HepG2 (cell line): Measurements from ENCODE around the gene SS18L1. TPM values are rescaled to one million over a fixed set of nuclear protein-coding genes. Genes with fewer than 3 reads are reported as not detected.

Source experiments
- BRCA1 ChIP-seq: sonication (generic); formaldehyde crosslinking; IDR thresholded peaks from 2 replicates; pipeline ENCODE4 v1.4.0; 2020; ENCODE audit warnings: missing genetic modification reagents
- CCDC6 ChIP-seq: sonication (generic); formaldehyde crosslinking; IDR thresholded peaks from 2 replicates; pipeline ENCODE4 v1.8.1; 2022; ENCODE audit warnings: mild to moderate bottlenecking, missing genetic modification reagents, moderate library complexity
- FOXC1 ChIP-seq: sonication (generic); formaldehyde crosslinking; IDR thresholded peaks from 2 replicates; pipeline ENCODE4 v1.8.0; 2022; ENCODE audit warnings: mild to moderate bottlenecking, missing genetic modification reagents, borderline replicate concordance
- HNRNPK ChIP-seq: fragments of 200-400 bp; formaldehyde crosslinking; IDR thresholded peaks from 2 replicates; pipeline ENCODE4 v1.6.1; 2018; ENCODE audit warnings: low read length, low read depth, moderate library complexity, mild to moderate bottlenecking; ENCODE audit not compliant: poor library complexity, severe bottlenecking
- HOXA3 ChIP-seq: sonication (generic); formaldehyde crosslinking; IDR thresholded peaks from 2 replicates; pipeline ENCODE4 v1.5.0; 2020; ENCODE audit warnings: missing genetic modification reagents
- LBX2 ChIP-seq: sonication (generic); formaldehyde crosslinking; IDR thresholded peaks from 2 replicates; pipeline ENCODE4 v1.5.0; 2020; ENCODE audit warnings: missing genetic modification reagents, mild to moderate bottlenecking, borderline replicate concordance
- MAZ ChIP-seq, 2 experiments: sonication (generic) in 1 of 2; formaldehyde crosslinking in 1 of 2; IDR thresholded peaks; 2 replicates each; pipeline versions ENCODE4 v1.5.0 to v1.6.1; 2012 to 2020; ENCODE audit warnings: low read depth in 2 of 2, mild to moderate bottlenecking in 2 of 2, borderline replicate concordance in 1 of 2, improper control_type of control experiment in 1 of 2, low read length in 1 of 2, missing genetic modification reagents in 1 of 2, moderate library complexity in 1 of 2
- NR2F1 ChIP-seq, 2 experiments: fragments of 450-650 bp in 1 of 2; formaldehyde crosslinking in 1 of 2; IDR thresholded peaks; 2 replicates each; pipeline versions ENCODE4 v1.5.0 to v1.6.1; 2016 to 2020; ENCODE audit warnings: mild to moderate bottlenecking in 1 of 2, missing compliant biosample characterization in 1 of 2, missing genetic modification reagents in 1 of 2, moderate library complexity in 1 of 2
- NR3C1 ChIP-seq: sonication (generic); formaldehyde crosslinking; IDR thresholded peaks from 2 replicates; pipeline ENCODE4 v1.4.0; 2020; ENCODE audit warnings: missing genetic modification reagents
- POLR2G ChIP-seq: fragments of 200-400 bp; formaldehyde crosslinking; IDR thresholded peaks from 2 replicates; pipeline ENCODE4 v1.6.1; 2018; ENCODE audit warnings: mild to moderate bottlenecking, low read depth, low read length, moderate library complexity
- PPARG ChIP-seq: conservative IDR thresholded peaks from 2 replicates; pipeline ENCODE4 v1.6.1; 2016; ENCODE audit warnings: missing biosample characterization, missing genetic modification reagents
- SALL2 ChIP-seq: sonication (generic); formaldehyde crosslinking; IDR thresholded peaks from 2 replicates; pipeline ENCODE4 v1.8.1; 2023; ENCODE audit warnings: mild to moderate bottlenecking, missing genetic modification reagents, inconsistent platforms
- SIX4 ChIP-seq: sonication (generic); formaldehyde crosslinking; IDR thresholded peaks from 2 replicates; pipeline ENCODE4 v1.4.0; 2020; ENCODE audit warnings: missing genetic modification reagents
- SRSF1 ChIP-seq: fragments of 200-400 bp; formaldehyde crosslinking; optimal IDR thresholded peaks from 2 replicates; pipeline ENCODE3; 2017; ENCODE audit warnings: mild to moderate bottlenecking, low read depth, low read length, moderate library complexity
- STAG1 ChIP-seq: sonication (generic); formaldehyde crosslinking; IDR thresholded peaks from 2 replicates; pipeline ENCODE4 v1.4.0; 2020; ENCODE audit warnings: missing genetic modification reagents
- THRA ChIP-seq: sonication (generic); formaldehyde crosslinking; IDR thresholded peaks from 2 replicates; pipeline ENCODE4 v1.4.0; 2020; ENCODE audit warnings: missing genetic modification reagents, borderline replicate concordance
- ZKSCAN5 ChIP-seq: sonication (generic); formaldehyde crosslinking; IDR thresholded peaks from 2 replicates; pipeline ENCODE4 v1.5.1; 2020; ENCODE audit warnings: mild to moderate bottlenecking, missing genetic modification reagents
- ZNF230 ChIP-seq: sonication (generic); formaldehyde crosslinking; IDR thresholded peaks from 2 replicates; pipeline ENCODE4 v1.4.0; 2020; ENCODE audit warnings: mild to moderate bottlenecking, missing genetic modification reagents
- ZNF30 ChIP-seq: sonication (generic); formaldehyde crosslinking; IDR thresholded peaks from 2 replicates; pipeline ENCODE4 v1.5.0; 2020; ENCODE audit warnings: mild to moderate bottlenecking, missing genetic modification reagents
- ZNF451 ChIP-seq: sonication (generic); formaldehyde crosslinking; IDR thresholded peaks from 2 replicates; pipeline ENCODE4 v1.5.0; 2020; ENCODE audit warnings: mild to moderate bottlenecking, missing genetic modification reagents
- polyA plus RNA-seq, 8 experiments: library from polyadenylated mRNA; depleted of rRNA in 3 of 8; stranded (reverse) in 7 of 8; unstranded in 1 of 8; fragments of >200 nt; fragmentation: Illumina TruSeq in 4 of 8; extraction: Trizol in 4 of 8; gene quantifications; 2 replicates each; pipeline versions ENCODE4 v1.2.1 to v1.2.3, GENCODE V29; 2011 to 2016; ENCODE audit warnings: low read depth in 4 of 8, missing spikeins in 1 of 8, mixed read lengths in 1 of 8; ENCODE audit not compliant: insufficient read depth in 1 of 8
- total RNA-seq, 5 experiments: library from RNA; depleted of rRNA; stranded (reverse); fragments of >200 nt; fragmentation: Illumina TruSeq; extraction: Trizol; gene quantifications; 2 replicates each; pipeline ENCODE4 v1.2.3, GENCODE V29; 2016; ENCODE audit warnings: low read depth in 1 of 5
- TF ChIP-seq, protein P1 (sequence below): fragments of 450-650 bp; IDR thresholded peaks from 2 replicates; pipeline ENCODE4 v1.6.1; 2017; ENCODE audit warnings: mild to moderate bottlenecking
- TF ChIP-seq, protein P2 (sequence below): sonication (generic); formaldehyde crosslinking; IDR thresholded peaks from 2 replicates; pipeline ENCODE4 v1.8.1; 2023; ENCODE audit warnings: missing genetic modification reagents, mild to moderate bottlenecking, borderline replicate concordance
- TF ChIP-seq, protein P3 (sequence below): sonication (generic); formaldehyde crosslinking; IDR thresholded peaks from 2 replicates; pipeline ENCODE4 v1.5.0; 2020; ENCODE audit warnings: mild to moderate bottlenecking, low read depth, missing genetic modification reagents, borderline replicate concordance

Gene SS18L1
- total and polyA plus RNA-seq, 2 of the 13 experiments (the other 11 are each of a cell fraction or from before 2014, with no cell fraction given), result 17.8 to 27.6 TPM

DNA sequence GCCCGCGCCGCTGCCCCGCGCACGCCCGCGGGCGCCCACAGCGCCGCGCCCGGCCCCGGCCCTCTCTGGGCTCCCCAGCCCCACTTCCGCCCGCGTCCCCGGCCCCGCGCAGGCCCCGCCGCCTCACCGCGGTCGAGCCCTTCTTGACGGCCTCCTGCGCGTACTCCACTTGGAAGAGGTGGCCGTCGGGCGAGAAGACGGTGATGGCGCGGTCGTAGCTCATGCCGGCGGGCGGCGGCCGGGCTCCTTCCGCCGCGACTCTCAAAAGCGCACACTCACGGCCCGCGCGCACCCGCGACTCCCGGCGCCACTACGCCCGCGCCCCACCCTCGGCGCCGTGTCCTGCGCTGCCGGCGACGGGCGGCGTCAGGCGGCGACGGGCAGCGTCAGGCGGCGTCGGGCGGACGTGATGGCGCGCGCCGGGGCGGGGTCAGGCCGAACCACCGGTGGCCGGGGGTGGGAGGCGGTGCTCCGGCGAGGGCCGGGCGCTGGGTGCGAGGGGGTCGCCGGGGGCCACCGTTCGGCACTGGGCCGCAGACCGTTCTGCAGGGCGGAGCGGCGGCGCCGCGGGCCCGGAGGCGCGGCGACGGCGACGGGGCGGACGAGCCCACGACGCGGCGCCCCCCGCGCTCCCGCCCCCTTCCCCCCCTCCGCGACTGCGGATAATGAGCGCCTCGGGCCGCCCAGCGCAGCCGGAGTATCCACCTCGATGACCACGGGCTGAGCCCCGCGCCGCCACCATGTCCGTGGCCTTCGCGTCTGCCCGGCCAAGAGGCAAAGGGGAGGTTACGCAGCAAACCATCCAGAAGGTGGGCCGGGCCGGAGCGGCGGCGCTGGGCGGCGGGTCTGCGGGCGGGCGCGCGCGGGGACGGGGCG is at the start of gene SS18L1, which contains the start of gene PSMA7 (continued):
- TF ChIP-seq, protein P1, sequence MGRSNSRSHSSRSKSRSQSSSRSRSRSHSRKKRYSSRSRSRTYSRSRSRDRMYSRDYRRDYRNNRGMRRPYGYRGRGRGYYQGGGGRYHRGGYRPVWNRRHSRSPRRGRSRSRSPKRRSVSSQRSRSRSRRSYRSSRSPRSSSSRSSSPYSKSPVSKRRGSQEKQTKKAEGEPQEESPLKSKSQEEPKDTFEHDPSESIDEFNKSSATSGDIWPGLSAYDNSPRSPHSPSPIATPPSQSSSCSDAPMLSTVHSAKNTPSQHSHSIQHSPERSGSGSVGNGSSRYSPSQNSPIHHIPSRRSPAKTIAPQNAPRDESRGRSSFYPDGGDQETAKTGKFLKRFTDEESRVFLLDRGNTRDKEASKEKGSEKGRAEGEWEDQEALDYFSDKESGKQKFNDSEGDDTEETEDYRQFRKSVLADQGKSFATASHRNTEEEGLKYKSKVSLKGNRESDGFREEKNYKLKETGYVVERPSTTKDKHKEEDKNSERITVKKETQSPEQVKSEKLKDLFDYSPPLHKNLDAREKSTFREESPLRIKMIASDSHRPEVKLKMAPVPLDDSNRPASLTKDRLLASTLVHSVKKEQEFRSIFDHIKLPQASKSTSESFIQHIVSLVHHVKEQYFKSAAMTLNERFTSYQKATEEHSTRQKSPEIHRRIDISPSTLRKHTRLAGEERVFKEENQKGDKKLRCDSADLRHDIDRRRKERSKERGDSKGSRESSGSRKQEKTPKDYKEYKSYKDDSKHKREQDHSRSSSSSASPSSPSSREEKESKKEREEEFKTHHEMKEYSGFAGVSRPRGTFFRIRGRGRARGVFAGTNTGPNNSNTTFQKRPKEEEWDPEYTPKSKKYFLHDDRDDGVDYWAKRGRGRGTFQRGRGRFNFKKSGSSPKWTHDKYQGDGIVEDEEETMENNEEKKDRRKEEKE, result no peak
- TF ChIP-seq ZKSCAN5 (CRISPR knock-in tag) (no peak), NR3C1 (peak; percentile 60; the same call in 1 of the 2 replicates), SIX4 (no peak), ZNF230 (peak; percentile 69; the same call in 1 of the 2 replicates), STAG1 (0 out of 2 replicates have a peak, but pooled peaks have one; percentile 9), FOXC1 (CRISPR knock-in tag) (no peak; the same call in none of the 2 replicates), SRSF1 (no peak), CCDC6 (CRISPR knock-in tag) (peak; percentile 65), SALL2 (peak; percentile 85; the same call in 1 of the 2 replicates), HNRNPK (no peak), LBX2 (CRISPR knock-in tag) (peak; percentile 75), MAZ (IDR thresholded peaks at IDR 0.05; ENCODE audit: borderline replicate concordance, low read depth, low read length) (peak; percentile 68; the same call in 1 of the 2 replicates), MAZ (CRISPR knock-in tag; IDR thresholded peaks at IDR 0.05; ENCODE audit: low read depth) (peak; percentile 98), THRA (CRISPR knock-in tag) (0 out of 2 replicates have a peak, but pooled peaks have one; percentile 67), BRCA1 (CRISPR knock-in tag) (no peak), HOXA3 (peak; percentile 95), NR2F1 (CRISPR knock-in tag; IDR thresholded peaks at IDR 0.05) (0 out of 4 replicates have a peak, but pooled peaks of 1 of the 2 experiments have one; percentile 20), ZNF30 (no peak), ZNF451 (CRISPR knock-in tag) (peak; percentile 80; the same call in 1 of the 2 replicates), PPARG (CRISPR knock-in tag) (no peak), POLR2G (peak; percentile 93)
- TF ChIP-seq, protein P2, sequence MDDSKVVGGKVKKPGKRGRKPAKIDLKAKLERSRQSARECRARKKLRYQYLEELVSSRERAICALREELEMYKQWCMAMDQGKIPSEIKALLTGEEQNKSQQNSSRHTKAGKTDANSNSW, result peak; percentile 76
- TF ChIP-seq, protein P3, sequence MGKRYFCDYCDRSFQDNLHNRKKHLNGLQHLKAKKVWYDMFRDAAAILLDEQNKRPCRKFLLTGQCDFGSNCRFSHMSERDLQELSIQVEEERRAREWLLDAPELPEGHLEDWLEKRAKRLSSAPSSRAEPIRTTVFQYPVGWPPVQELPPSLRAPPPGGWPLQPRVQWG (CRISPR knock-in tag), result no peak
